CD4-positive, alpha-beta T cell treated with Interleukin-17A for 1 hour (primary cell): Measurements from ENCODE around the gene WDFY3.
"Not testable (repeated sequence)": the region's sequence is repeated elsewhere in the genome, so short reads cannot be mapped to it uniquely, and the experiment has no call there.

Source experiments
- DNase-seq: peaks from one replicate; pipeline ENCODE4 v3.0.0-alpha.2; 2020

The WDFY3 gene

GRCh38 chr4:84664767-84665166 lies 301.7 kb downstream of the WDFY3 start:
- DNase-seq = not testable (repeated sequence)

- DNase-seq = no peak
Observed at GRCh38 chr4:84661191-84661939, 305.1 kb downstream of the WDFY3 start.

- no peak for DNase-seq
Observed at GRCh38 chr4:84660606-84661005, 305.9 kb downstream of the WDFY3 start.

GRCh38 chr4:84652478-84652877 lies 314.0 kb downstream of the WDFY3 start:
- DNase-seq = no peak

- DNase-seq = no peak
Observed at GRCh38 chr4:84651499-84651898, 315.0 kb downstream of the WDFY3 start.

- DNase-seq = no peak
Observed at GRCh38 chr4:84648863-84649647, 317.4 kb downstream of the WDFY3 start.

GRCh38 chr4:84648178-84648577 lies 318.3 kb downstream of the WDFY3 start:
- no peak for DNase-seq

- no peak for DNase-seq
Observed at GRCh38 chr4:84647312-84647884, 319.1 kb downstream of the WDFY3 start.

GRCh38 chr4:84644087-84644486 lies 322.4 kb downstream of the WDFY3 start:
- no peak for DNase-seq

- DNase-seq = no peak
Observed at GRCh38 chr4:84639145-84639544, 327.3 kb downstream of the WDFY3 start.

- DNase-seq = no peak
Observed at GRCh38 chr4:84638092-84638491, 328.4 kb downstream of the WDFY3 start.

GRCh38 chr4:84634961-84635360 lies 331.5 kb downstream of the WDFY3 start:
- DNase-seq = no peak

GRCh38 chr4:84632092-84632491 lies 334.4 kb downstream of the WDFY3 start:
- DNase-seq = no peak

- no peak for DNase-seq
Observed at GRCh38 chr4:84631573-84631972, 334.9 kb downstream of the WDFY3 start.

- no peak for DNase-seq
Observed at GRCh38 chr4:84626673-84627072, 339.8 kb downstream of the WDFY3 start.

GRCh38 chr4:84623661-84624060 lies 342.8 kb downstream of the WDFY3 start:
- DNase-seq = no peak

- DNase-seq = peak; percentile 1
Observed at GRCh38 chr4:84622959-84623358, 343.5 kb downstream of the WDFY3 start.
